Upper lobe of left lung (tissue), 6 donors: ENCODE measurements around the gene MTCH1. TPM values are rescaled to one million over a fixed set of nuclear protein-coding genes. Genes with fewer than 3 reads are reported as not detected.
"Not testable (repeated sequence)": the region's sequence is repeated elsewhere in the genome, so short reads cannot be mapped to it uniquely, and the experiment has no call there.

Experiments
- ATAC-seq, 2 donors: fragments of 200-7000 bp; cut with Tn5 transposase; one replicate each; pipeline ENCODE4 v1.9.1; 2022; ENCODE audit warnings: mild to moderate bottlenecking in 2 of 2, moderate library complexity in 2 of 2; ENCODE audit not compliant: low FRiP score in 2 of 2
- DNase-seq, 2 donors: peaks; one replicate each; pipeline ENCODE4 v3.0.0-alpha.2; 2019 to 2020
- H3K27ac ChIP-seq, 4 donors: fragments of 200-600 bp; sonication (generic); one replicate each; pipeline ENCODE4 v1.5.1; 2016 to 2019
- H3K27me3 ChIP-seq, 4 donors: fragments of 200-600 bp; sonication (generic); one replicate each; pipeline ENCODE4 v1.5.1; 2017 to 2019
- H3K36me3 ChIP-seq, 4 donors: fragments of 200-600 bp; sonication (generic); one replicate each; pipeline ENCODE4 v1.5.1; 2016 to 2019
- H3K4me1 ChIP-seq, 4 donors: fragments of 200-600 bp; sonication (generic); one replicate each; pipeline ENCODE4 v1.5.1; 2018 to 2019
- H3K4me3 ChIP-seq, 4 donors: fragments of 200-600 bp; sonication (generic); one replicate each; pipeline ENCODE4 v1.5.1; 2017 to 2019; ENCODE audit warnings: mild to moderate bottlenecking in 2 of 4, moderate library complexity in 1 of 4
- H3K9me3 ChIP-seq, 4 donors: fragments of 200-600 bp; sonication (generic); one replicate each; pipeline ENCODE4 v1.5.1; 2018 to 2019
- EP300 ChIP-seq, 4 donors: sonication (generic); formaldehyde crosslinking; IDR thresholded peaks; one replicate each; pipeline ENCODE4 v1.5.1; 2017; ENCODE audit warnings: antibody characterized with exemption in 4 of 4, control low read depth in 2 of 4
- POLR2A ChIP-seq, 4 donors: fragments of 450-650 bp; IDR thresholded peaks; one replicate each; pipeline ENCODE4 v1.5.1; 2016 to 2017; ENCODE audit warnings: antibody characterized with exemption in 4 of 4, mild to moderate bottlenecking in 2 of 4
- POLR2AphosphoS5 ChIP-seq, 2 donors: sonication (generic); formaldehyde crosslinking; IDR thresholded peaks; one replicate each; pipeline ENCODE4 v1.5.1; 2017; ENCODE audit warnings: antibody characterized with exemption in 2 of 2
- WGBS, 2 donors: methylation state at CpG; one replicate each; pipeline ENCODE4 v1.1.5; 2017 to 2018; 5-methylcytosine and 5-hydroxymethylcytosine counted together
- total RNA-seq, 6 donors: library from RNA; depleted of rRNA in 4 of 6; stranded (reverse); fragments of >200 nt in 4 of 6; gene quantifications; one replicate each; pipeline versions ENCODE4 v1.1.0 to v1.2.1, GENCODE V29; 2016 to 2021
- TF ChIP-seq, protein P1 (sequence below), 6 experiments: fragments of 450-650 bp in 4 of 6; fragments of 200-600 bp in 2 of 6; sonication (generic) in 2 of 6; IDR thresholded peaks; one replicate each; pipeline ENCODE4 v1.5.1; 2016 to 2019; ENCODE audit warnings: antibody characterized with exemption in 6 of 6
- donor health status: DM: no; HTN: no; CAD: no; lungs with moderate emphysema.
- donor health status: DM: no; HTN: yes; CAD: no; lungs with severe emphysema.

Gene MTCH1
- total RNA-seq, 6 donors from 2014 or later, result 184 to 283 (median 219) TPM

- TF ChIP-seq, protein P1, sequence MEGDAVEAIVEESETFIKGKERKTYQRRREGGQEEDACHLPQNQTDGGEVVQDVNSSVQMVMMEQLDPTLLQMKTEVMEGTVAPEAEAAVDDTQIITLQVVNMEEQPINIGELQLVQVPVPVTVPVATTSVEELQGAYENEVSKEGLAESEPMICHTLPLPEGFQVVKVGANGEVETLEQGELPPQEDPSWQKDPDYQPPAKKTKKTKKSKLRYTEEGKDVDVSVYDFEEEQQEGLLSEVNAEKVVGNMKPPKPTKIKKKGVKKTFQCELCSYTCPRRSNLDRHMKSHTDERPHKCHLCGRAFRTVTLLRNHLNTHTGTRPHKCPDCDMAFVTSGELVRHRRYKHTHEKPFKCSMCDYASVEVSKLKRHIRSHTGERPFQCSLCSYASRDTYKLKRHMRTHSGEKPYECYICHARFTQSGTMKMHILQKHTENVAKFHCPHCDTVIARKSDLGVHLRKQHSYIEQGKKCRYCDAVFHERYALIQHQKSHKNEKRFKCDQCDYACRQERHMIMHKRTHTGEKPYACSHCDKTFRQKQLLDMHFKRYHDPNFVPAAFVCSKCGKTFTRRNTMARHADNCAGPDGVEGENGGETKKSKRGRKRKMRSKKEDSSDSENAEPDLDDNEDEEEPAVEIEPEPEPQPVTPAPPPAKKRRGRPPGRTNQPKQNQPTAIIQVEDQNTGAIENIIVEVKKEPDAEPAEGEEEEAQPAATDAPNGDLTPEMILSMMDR (IDR thresholded peaks at IDR 0.05), result no peak
- no peak for TF ChIP-seq EP300 (IDR thresholded peaks at IDR 0.05)
- no peak for TF ChIP-seq POLR2AphosphoS5 (IDR thresholded peaks at IDR 0.05)
- no peak for TF ChIP-seq POLR2A (IDR thresholded peaks at IDR 0.05)
- H3K4me1 ChIP-seq, result peaks cover 0 to 12% (median 7%) of the 10 kb centered on the region in 4 donors
- H3K9me3 ChIP-seq, result no peaks in the 10 kb centered on the region
- DNase-seq, result no peak
- no peaks in the 10 kb centered on the region for H3K36me3 ChIP-seq
- H3K27ac ChIP-seq, result no peak overlapping the region
- no peak overlapping the region for H3K4me3 ChIP-seq
- no peaks in the 10 kb centered on the region for H3K27me3 ChIP-seq
- 74 to 95% methylated on average over 4 of the region's 4 CpGs for WGBS, 2 donors
- ATAC-seq, result no peak
Measured at GRCh38 chr6:36999751-37000125, 13.7 kb upstream of the MTCH1 start.

GRCh38 chr6:36999061-36999750 is 13.2 kb upstream of the MTCH1 start:
- ATAC-seq (no peak), DNase-seq (no peak)
- Histone ChIP-seq H3K36me3 (no peaks in the 10 kb centered on the region), H3K9me3 (no peaks in the 10 kb centered on the region), H3K27ac (peak overlapping the region; percentile 74 to 83 (median 80)), H3K27me3 (no peaks in the 10 kb centered on the region), H3K4me3 (no peak overlapping the region), H3K4me1 (peaks cover 0 to 12% (median 7%) of the 10 kb centered on the region in 4 donors)
- WGBS, 2 donors, result 86 to 90% methylated on average over 10 to 11 of the region's 15 CpGs
- TF ChIP-seq POLR2A (IDR thresholded peaks at IDR 0.05) (no peak), POLR2AphosphoS5 (IDR thresholded peaks at IDR 0.05) (no peak), EP300 (IDR thresholded peaks at IDR 0.05) (no peak)
- TF ChIP-seq, protein P1 (IDR thresholded peaks at IDR 0.05), result no peak

DNA sequence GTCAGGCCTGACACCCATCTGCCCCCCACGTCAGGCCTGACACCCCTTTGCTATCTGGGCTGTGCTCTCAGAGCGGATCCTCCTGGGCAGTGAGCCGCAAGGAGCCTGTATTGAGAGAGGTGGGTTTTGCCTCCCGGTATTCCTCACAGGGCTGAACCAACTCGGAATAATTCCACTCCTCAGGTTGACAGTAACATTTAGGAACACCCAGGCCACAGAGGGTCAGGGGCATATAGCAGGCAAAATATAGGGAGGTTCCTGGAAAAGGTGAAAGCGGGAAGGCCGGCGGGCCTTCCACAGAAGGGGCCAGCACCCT is 12.7 kb upstream of the MTCH1 start:
- no peak overlapping the region for H3K4me3 ChIP-seq
- no peak for ATAC-seq
- DNase-seq, result no peak
- no peak for TF ChIP-seq EP300 (IDR thresholded peaks at IDR 0.05)
- TF ChIP-seq POLR2A (IDR thresholded peaks at IDR 0.05), result no peak
- TF ChIP-seq POLR2AphosphoS5 (IDR thresholded peaks at IDR 0.05), result no peak
- TF ChIP-seq, protein P1 (IDR thresholded peaks at IDR 0.05), result no peak
- H3K36me3 ChIP-seq, result no peaks in the 10 kb centered on the region
- peaks cover 0 to 12% (median 7%) of the 10 kb centered on the region in 4 donors for H3K4me1 ChIP-seq
- peak overlapping the region; percentile 74 to 83 (median 80) for H3K27ac ChIP-seq
- no peaks in the 10 kb centered on the region for H3K27me3 ChIP-seq
- WGBS, 2 donors, result 79 to 87% methylated on average over 7 to 8 of the region's 8 CpGs
- no peaks in the 10 kb centered on the region for H3K9me3 ChIP-seq

GRCh38 chr6:36997811-36998722 is 12.1 kb upstream of the MTCH1 start:
- Histone ChIP-seq H3K4me3 (no peak overlapping the region), H3K27ac (peak overlapping the region; percentile 74 to 83 (median 80)), H3K9me3 (no peaks in the 10 kb centered on the region), H3K4me1 (peaks cover 0 to 12% (median 7%) of the 10 kb centered on the region in 4 donors), H3K36me3 (no peaks in the 10 kb centered on the region), H3K27me3 (no peaks in the 10 kb centered on the region)
- ATAC-seq (peak; percentile 25 to 70), DNase-seq (peak in 1 of 2 donors; percentile 47)
- TF ChIP-seq POLR2AphosphoS5 (IDR thresholded peaks at IDR 0.05) (peak in 1 of 2 donors; percentile 5), EP300 (IDR thresholded peaks at IDR 0.05) (no peak), POLR2A (IDR thresholded peaks at IDR 0.05) (no peak)
- TF ChIP-seq, protein P1 (IDR thresholded peaks at IDR 0.05), result no peak
- 65 to 66% methylated on average over 17 to 18 of the region's 18 CpGs for WGBS, 2 donors

GRCh38 chr6:36990401-36990800 is 4.4 kb upstream of the MTCH1 start:
- not testable (repeated sequence) for H3K9me3 ChIP-seq, ATAC-seq, DNase-seq, H3K27me3 ChIP-seq, H3K27ac ChIP-seq, H3K4me3 ChIP-seq, H3K36me3 ChIP-seq
- H3K4me1 ChIP-seq, result peaks cover 6 to 12% (median 12%) of the 10 kb centered on the region in 4 donors
- 77 to 79% methylated on average over 2 of the region's 2 CpGs for WGBS, 2 donors
